BE2C (cell line): Measurements from ENCODE around the gene CDR2L.
A peak's percentile ranks its signal among the peaks of the same experiment; 100 is the strongest.
"Not testable (repeated sequence)": the region's sequence is repeated elsewhere in the genome, so short reads cannot be mapped to it uniquely, and the experiment has no call there.

Source experiments
- DNase-seq: peaks from one replicate; pipeline ENCODE4 v3.0.0-alpha.2; 2020
- H3K27me3 ChIP-seq: fragments of 250-450 bp; sonication (Bioruptor Pico); 2 replicates; pipeline ENCODE4 v1.5.1; 2020; ENCODE audit warnings: mild to moderate bottlenecking
- H3K36me3 ChIP-seq: fragments of 250-450 bp; sonication (Bioruptor Pico); 2 replicates; pipeline ENCODE4 v1.5.1; 2020; ENCODE audit warnings: mild to moderate bottlenecking
- H3K4me1 ChIP-seq: fragments of 250-450 bp; sonication (Bioruptor Pico); 2 replicates; pipeline ENCODE4 v1.5.1; 2020
- H3K4me3 ChIP-seq: 2 replicates; pipeline ENCODE4 v1.5.1; 2011; ENCODE audit warnings: low read depth, low read length
- H3K9me3 ChIP-seq: fragments of 250-450 bp; sonication (Bioruptor Pico); 2 replicates; pipeline ENCODE4 v1.5.1; 2020
- CTCF ChIP-seq: IDR thresholded peaks from 2 replicates; pipeline ENCODE4 v1.5.1; 2012; ENCODE audit warnings: mild to moderate bottlenecking, low read depth, low read length

Gene CDR2L

DNA sequence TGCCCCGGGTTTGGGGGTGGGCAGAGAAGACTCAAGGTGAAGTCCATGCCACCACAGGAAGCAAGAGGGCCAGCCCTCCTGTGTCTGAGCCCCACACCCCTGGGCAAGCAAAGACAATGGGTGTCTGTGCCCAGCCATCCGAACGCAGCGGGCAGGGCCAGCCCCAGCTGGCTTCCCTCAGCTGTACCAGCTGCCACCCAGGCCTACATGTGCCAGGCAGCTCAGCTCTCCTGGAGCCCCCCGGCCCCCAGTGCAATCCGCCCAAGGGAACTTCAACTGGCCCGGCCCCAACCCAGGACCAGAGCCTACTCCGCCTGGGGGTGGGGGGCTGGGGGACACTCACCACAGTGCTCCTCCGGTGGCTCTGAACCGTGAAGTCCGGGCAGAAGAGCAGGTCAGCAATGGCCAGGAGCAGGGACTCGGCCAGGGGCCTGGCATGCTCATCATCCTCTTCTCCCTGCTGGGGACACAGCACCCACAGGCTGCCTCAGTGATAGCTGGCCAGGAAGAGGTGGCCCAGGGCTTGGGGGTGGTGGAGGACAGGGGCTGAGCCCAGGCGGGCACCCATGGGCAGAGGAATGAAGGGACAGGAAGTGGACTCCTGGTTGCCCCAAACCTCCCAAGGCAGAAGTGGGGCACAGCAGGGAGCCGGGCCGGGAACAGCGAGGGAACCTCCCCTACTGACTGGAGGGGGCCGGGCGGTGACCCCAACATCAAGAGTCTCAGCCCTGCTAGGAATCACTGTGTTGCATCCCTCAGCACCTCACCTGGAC lies 24.6 kb upstream of the CDR2L start:
- no peaks in the 10 kb centered on the region for H3K36me3 ChIP-seq
- TF ChIP-seq CTCF = no peak
- no peak overlapping the region for H3K4me3 ChIP-seq
- DNase-seq = no peak
- H3K27me3 ChIP-seq = no peaks in the 10 kb centered on the region
- H3K9me3 ChIP-seq = no peaks in the 10 kb centered on the region
- H3K4me1 ChIP-seq = no peaks in the 10 kb centered on the region

DNA sequence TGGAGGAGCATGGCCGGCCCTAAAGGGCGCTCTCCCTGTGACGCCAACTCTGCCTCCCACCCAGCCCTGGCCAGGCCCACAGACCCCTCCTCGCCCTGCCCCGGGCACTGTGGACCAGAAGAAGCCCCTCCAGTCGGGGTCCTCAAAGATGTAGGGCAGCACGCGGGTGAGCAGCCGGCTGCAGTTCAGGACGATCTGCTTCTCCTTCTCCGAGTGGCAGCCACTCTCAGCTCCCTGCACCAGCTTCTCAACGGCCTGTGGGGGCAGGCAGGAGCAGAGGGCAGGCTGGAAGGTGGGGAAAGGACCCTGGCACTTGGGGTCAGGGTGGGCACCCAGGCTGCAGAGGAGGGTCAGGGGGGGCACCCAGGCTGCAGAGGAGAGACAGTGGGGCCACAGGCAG lies 23.8 kb upstream of the CDR2L start:
- H3K36me3 ChIP-seq = no peaks in the 10 kb centered on the region
- TF ChIP-seq CTCF = peak; percentile 16; the same call in 1 of the 2 replicates
- DNase-seq = no peak
- H3K4me3 ChIP-seq = no peak overlapping the region
- no peaks in the 10 kb centered on the region for H3K4me1 ChIP-seq
- H3K27me3 ChIP-seq = no peaks in the 10 kb centered on the region
- no peaks in the 10 kb centered on the region for H3K9me3 ChIP-seq

GRCh38 chr17:74964246-74964761 lies 23.1 kb upstream of the CDR2L start:
- no peak overlapping the region for H3K4me3 ChIP-seq
- H3K4me1 ChIP-seq = no peaks in the 10 kb centered on the region
- DNase-seq = no peak
- H3K36me3 ChIP-seq = no peaks in the 10 kb centered on the region
- TF ChIP-seq CTCF = no peak
- no peaks in the 10 kb centered on the region for H3K9me3 ChIP-seq
- no peaks in the 10 kb centered on the region for H3K27me3 ChIP-seq

DNA sequence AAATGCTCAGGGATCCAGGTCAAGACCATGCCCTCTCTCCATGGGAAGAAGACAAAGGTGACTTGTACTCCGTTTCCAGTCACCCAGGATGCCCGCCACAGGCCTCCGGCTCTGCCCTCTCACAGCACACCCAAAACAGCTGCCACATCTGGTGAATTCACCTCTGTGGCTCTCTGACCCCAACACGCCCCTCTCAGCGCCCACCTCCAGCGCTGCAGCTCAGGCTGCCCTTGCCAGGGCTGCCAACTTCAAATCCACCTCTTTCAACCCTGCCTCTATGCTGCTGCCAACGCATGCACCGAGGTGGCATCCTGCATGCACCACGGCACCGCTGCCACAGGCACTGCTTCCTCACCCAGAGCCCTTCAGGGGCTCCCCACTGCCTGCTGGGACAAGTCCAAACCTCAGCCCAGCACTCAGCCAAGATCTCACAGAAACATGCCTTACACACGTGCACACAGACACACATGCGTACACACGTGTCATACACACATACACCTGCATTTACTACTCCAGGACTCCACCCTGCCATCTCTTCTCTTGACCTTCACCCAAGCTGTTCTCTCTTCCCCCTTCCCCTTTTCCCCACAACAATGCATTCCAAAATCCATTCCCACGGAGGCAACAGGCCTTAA lies 22.3 kb upstream of the CDR2L start:
- H3K4me1 ChIP-seq = no peaks in the 10 kb centered on the region
- H3K9me3 ChIP-seq = no peaks in the 10 kb centered on the region
- no peaks in the 10 kb centered on the region for H3K36me3 ChIP-seq
- no peak for TF ChIP-seq CTCF
- no peak overlapping the region for H3K4me3 ChIP-seq
- H3K27me3 ChIP-seq = no peaks in the 10 kb centered on the region
- DNase-seq = no peak

GRCh38 chr17:74968361-74968780 lies 19.1 kb upstream of the CDR2L start:
- Histone ChIP-seq H3K27me3 (peaks cover 13% of the 10 kb centered on the region), H3K4me3 (no peak overlapping the region), H3K9me3 (no peaks in the 10 kb centered on the region), H3K36me3 (no peaks in the 10 kb centered on the region), H3K4me1 (no peaks in the 10 kb centered on the region; the same call in 1 of the 2 replicates)
- no peak for DNase-seq
- TF ChIP-seq CTCF = no peak

- H3K36me3 ChIP-seq, H3K9me3 ChIP-seq, H3K4me1 ChIP-seq, H3K4me3 ChIP-seq, DNase-seq: not testable (repeated sequence)
- peaks cover 15% of the 10 kb centered on the region for H3K27me3 ChIP-seq
These were observed 17.9 kb upstream of the CDR2L start for GRCh38 chr17:74969501-74969900.
